GM10266 (cell line): Measurements from ENCODE around the gene DNAJB2.

Experiments
- DNase-seq: peaks from one replicate; pipeline ENCODE4 v3.0.0; 2012; ENCODE audit errors: extremely low spot score
- CTCF ChIP-seq: IDR thresholded peaks from 2 replicates; pipeline ENCODE4 v1.5.1; 2012; ENCODE audit warnings: mild to moderate bottlenecking, low read depth; ENCODE audit not compliant: control insufficient read depth, insufficient read depth; ENCODE audit errors: missing control alignments

DNAJB2 gene

DNA sequence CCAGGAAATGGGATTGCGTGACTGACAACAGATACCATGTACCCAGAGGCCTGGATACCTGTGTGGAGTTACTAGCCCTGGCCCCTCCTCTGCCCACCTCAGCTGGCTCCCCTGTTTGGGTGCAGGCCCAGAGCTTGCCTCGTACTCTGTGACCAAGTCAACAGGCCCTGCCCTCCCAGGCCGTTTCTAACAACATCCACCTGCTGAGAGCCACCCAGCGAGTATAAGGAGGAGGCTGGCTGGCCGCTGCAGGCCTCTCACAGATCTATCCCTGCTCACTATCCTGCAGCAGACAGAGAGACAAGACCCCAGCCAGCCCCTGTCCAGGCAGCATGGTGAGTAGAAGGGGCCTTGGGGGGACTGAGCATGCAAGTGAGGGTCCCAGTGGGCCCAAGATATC, 12.9 kb upstream of the DNAJB2 start:
- no peak for TF ChIP-seq CTCF

GRCh38 chr2:219266886-219267285, 12.3 kb upstream of the DNAJB2 start:
- no peak for TF ChIP-seq CTCF

More for the DNA sequence above, 12.9 kb upstream of the DNAJB2 start:
- no peak for DNase-seq

GRCh38 chr2:219268294-219268693, 10.9 kb upstream of the DNAJB2 start:
- DNase-seq: no peak
- no peak for TF ChIP-seq CTCF

More at GRCh38 chr2:219266886-219267285, 12.3 kb upstream of the DNAJB2 start:
- no peak for DNase-seq

DNA sequence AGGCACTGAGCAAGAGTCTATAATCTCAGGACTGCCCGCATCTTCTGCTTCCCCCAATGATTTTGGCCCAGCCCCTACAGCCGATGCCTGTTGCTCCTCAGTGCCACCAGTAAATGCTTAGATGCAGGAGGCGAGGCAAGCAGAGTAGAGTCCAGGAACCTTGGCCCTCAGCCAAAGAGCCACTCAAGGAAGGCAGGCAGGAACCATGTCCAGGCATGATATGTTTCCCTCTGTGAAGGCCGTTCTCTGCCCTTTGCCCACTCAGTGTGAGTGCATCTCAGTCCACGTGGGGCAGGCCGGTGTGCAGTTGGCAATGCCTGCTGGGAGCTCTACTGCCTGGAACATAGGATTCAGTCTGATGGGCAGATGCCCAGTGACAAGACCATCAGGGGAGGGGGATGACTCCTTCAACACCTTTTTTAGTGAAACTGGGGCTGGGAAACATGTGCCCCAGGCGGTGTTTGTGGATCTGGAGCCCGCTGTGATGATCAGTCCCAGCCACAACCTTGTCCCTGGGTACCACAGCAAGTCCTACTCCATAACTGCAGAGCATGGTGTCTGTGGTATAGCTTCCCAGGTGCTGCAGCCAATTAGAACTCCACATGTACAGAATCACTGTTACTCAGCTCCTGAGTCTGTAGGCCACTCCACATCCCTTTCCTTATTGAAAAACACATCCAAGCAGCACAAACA, 9.7 kb upstream of the DNAJB2 start:
- DNase-seq: no peak

DNA sequence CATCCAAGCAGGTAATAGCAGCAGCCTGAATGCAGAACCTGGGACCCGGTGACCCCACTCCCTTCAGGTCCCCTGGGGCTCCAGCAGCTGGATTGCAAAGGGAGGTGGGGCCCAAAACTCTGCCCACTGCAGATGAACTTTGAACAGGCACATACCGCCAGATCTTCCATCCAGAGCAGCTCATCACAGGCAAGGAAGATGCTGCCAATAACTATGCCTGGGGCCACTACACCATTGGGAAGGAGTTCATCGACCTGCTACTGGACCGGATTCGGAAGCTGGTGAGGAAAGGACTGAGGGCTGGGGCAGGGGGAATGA, 9.2 kb upstream of the DNAJB2 start:
- no peak for TF ChIP-seq CTCF
- no peak for DNase-seq

More for the DNA sequence above, 9.7 kb upstream of the DNAJB2 start:
- TF ChIP-seq CTCF: no peak

DNA sequence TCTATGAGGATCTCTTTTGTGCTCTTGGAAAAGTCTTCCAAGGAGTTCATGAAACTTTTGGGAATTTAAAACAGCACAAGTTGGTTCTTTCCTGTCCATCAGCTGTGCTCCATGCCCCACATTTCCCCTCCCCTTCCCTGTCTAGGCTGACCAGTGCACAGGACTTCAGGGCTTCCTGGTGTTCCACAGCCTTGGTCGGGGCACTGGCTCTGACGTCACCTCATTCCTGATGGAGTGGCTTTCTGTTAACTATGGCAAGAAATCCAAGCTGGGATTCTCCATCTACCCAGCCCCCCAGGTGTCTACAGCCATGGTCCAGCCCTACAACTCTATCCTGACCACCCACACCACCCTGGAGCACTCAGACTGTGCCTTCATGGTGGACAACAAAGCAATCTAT, 8.1 kb upstream of the DNAJB2 start:
- no peak for TF ChIP-seq CTCF
- DNase-seq: no peak

DNA sequence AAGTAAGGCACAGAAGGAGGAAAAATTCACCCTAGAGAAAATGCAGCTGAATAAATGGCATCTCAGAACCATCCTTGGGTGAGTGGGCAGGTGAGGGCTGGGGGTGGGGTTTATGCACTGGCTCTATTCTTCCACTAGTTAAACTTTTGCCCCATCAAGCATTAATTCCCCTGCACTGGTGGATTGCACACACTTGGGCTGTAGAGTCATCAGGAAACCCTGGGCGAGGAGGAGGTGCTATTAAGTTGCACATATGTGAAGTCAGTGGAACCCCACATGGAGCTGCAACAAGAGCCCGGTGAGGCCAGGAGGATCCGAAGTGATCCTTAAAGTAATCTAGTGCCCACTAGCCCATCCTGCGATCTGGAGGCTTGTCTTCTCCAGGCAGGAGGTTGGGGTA, 6.8 kb upstream of the DNAJB2 start:
- TF ChIP-seq CTCF: no peak

More for the DNA sequence above, 6.8 kb upstream of the DNAJB2 start:
- DNase-seq: no peak
